Natural killer cell treated with Interleukin-12 subunit alpha and Interleukin-12 subunit beta and Interleukin-15 and Interleukin-18, amount 100 ng/mL, for 72 hours (primary cell): ENCODE data around the gene PHRF1. TPM values are rescaled to one million over a fixed set of nuclear protein-coding genes. Genes with fewer than 3 reads are reported as not detected.
A peak's percentile ranks its signal among the peaks of the same experiment; 100 is the strongest.

ENCODE experiments used
- ATAC-seq, 2 donors: fragments of 150-1000 bp; cut with Tn5 transposase in 1 of 2; sonication (Bioruptor Pico), chemical (Tn5 transposase) in 1 of 2; 2 replicates each; pipeline ENCODE4 v1.10.0; 2021
- DNase-seq: peaks from one replicate; pipeline ENCODE4 v3.0.0; 2022; ENCODE audit warnings: low spot score
- H3K27ac Mint-ChIP-seq, 2 donors: 1 replicate in 1 of 2; 2 replicates in 1 of 2; pipeline ENCODE4 v1.8.0; 2022; ENCODE audit warnings: mixed read lengths in 2 of 2, mild to moderate bottlenecking in 1 of 2, moderate library complexity in 1 of 2
- H3K27me3 Mint-ChIP-seq, 2 donors: 1 replicate in 1 of 2; 2 replicates in 1 of 2; pipeline ENCODE4 v1.8.0; 2022; ENCODE audit warnings: mixed read lengths in 2 of 2
- H3K36me3 Mint-ChIP-seq: one replicate; pipeline ENCODE4 v1.8.0; 2022; ENCODE audit warnings: mixed read lengths
- H3K4me1 Mint-ChIP-seq, 2 donors: 1 replicate in 1 of 2; 2 replicates in 1 of 2; pipeline ENCODE4 v1.8.0; 2022; ENCODE audit warnings: low read depth in 2 of 2, mixed read lengths in 2 of 2, mild to moderate bottlenecking in 1 of 2
- H3K4me3 Mint-ChIP-seq: one replicate; pipeline ENCODE4 v1.8.0; 2022; ENCODE audit warnings: mixed read lengths
- H3K9me3 Mint-ChIP-seq: 2 replicates; pipeline ENCODE4 v1.8.0; 2022; ENCODE audit warnings: mixed read lengths
- total RNA-seq, 2 donors: library from RNA; stranded (reverse); gene quantifications; one replicate each; pipeline ENCODE4 v1.2.3, GENCODE V29; 2022

PHRF1 gene
- total RNA-seq, 2 donors from 2014 or later, result 49.2 to 85.7 TPM

- Mint-ChIP-seq H3K27me3 (no peaks in the 10 kb centered on the region), H3K4me1 (peaks cover 4 to 5% of the 10 kb centered on the region in 2 donors), H3K4me3 (no peak overlapping the region), H3K27ac (no peak overlapping the region), H3K9me3 (no peaks in the 10 kb centered on the region), H3K36me3 (no peaks in the 10 kb centered on the region)
- ATAC-seq (no peak), DNase-seq (no peak)
Observed at GRCh38 chr11:620935-621814, 44.9 kb downstream of the PHRF1 start.

GRCh38 chr11:621838-622237 is 45.6 kb downstream of the PHRF1 start:
- no peak for ATAC-seq
- Mint-ChIP-seq H3K36me3 (no peaks in the 10 kb centered on the region), H3K4me1 (peaks cover 0 to 2% of the 10 kb centered on the region in 2 donors), H3K27ac (no peak overlapping the region), H3K9me3 (no peaks in the 10 kb centered on the region), H3K4me3 (no peak overlapping the region), H3K27me3 (no peaks in the 10 kb centered on the region)
- DNase-seq, result no peak

- peaks cover 9 to 11% of the 10 kb centered on the region in 2 donors for H3K27me3 Mint-ChIP-seq
- ATAC-seq (no peak), DNase-seq (no peak)
- no peak overlapping the region for H3K27ac Mint-ChIP-seq
- H3K4me3 Mint-ChIP-seq, result no peak overlapping the region
- H3K4me1 Mint-ChIP-seq, result peaks cover 8 to 11% of the 10 kb centered on the region in 2 donors
- no peaks in the 10 kb centered on the region for H3K9me3 Mint-ChIP-seq
- H3K36me3 Mint-ChIP-seq, result peaks cover 5% of the 10 kb centered on the region
Observed at GRCh38 chr11:623349-623869, 47.1 kb downstream of the PHRF1 start.

- no peak overlapping the region for H3K4me3 Mint-ChIP-seq
- H3K9me3 Mint-ChIP-seq, result no peaks in the 10 kb centered on the region
- DNase-seq (no peak), ATAC-seq (no peak)
- peaks cover 16 to 19% of the 10 kb centered on the region in 2 donors for H3K4me1 Mint-ChIP-seq
- peaks cover 5% of the 10 kb centered on the region for H3K36me3 Mint-ChIP-seq
- H3K27ac Mint-ChIP-seq, result no peak overlapping the region
- H3K27me3 Mint-ChIP-seq, result peaks cover 14 to 15% of the 10 kb centered on the region in 2 donors
Observed at GRCh38 chr11:623999-624704, 47.9 kb downstream of the PHRF1 start.

- ATAC-seq, result no peak
- no peak within 1 kb of the TSS for H3K4me3 Mint-ChIP-seq
- H3K27me3 Mint-ChIP-seq, result peaks cover 15 to 19% of the 10 kb centered on the region in 2 donors
- DNase-seq, result no peak
- no peak within 1 kb of the TSS for H3K27ac Mint-ChIP-seq
- no peaks in the 10 kb centered on the region for H3K9me3 Mint-ChIP-seq
- peaks cover 21 to 23% of the 10 kb centered on the region in 2 donors for H3K4me1 Mint-ChIP-seq
- peaks cover 5% of the 10 kb centered on the region for H3K36me3 Mint-ChIP-seq
Observed at GRCh38 chr11:624705-625635, 48.7 kb downstream of the PHRF1 start, which contains the start of gene CDHR5. CDHR5 (minus strand) TSS chr11:624955; CDS start chr11:624902, 53 bp downstream.

- H3K27ac Mint-ChIP-seq, result no peak overlapping the region
- no peaks in the 10 kb centered on the region for H3K9me3 Mint-ChIP-seq
- peaks cover 21 to 23% of the 10 kb centered on the region in 2 donors for H3K4me1 Mint-ChIP-seq
- no peak overlapping the region for H3K4me3 Mint-ChIP-seq
- ATAC-seq, result no peak
- H3K36me3 Mint-ChIP-seq, result peaks cover 5% of the 10 kb centered on the region
- DNase-seq, result no peak
- peaks cover 15 to 19% of the 10 kb centered on the region in 2 donors for H3K27me3 Mint-ChIP-seq
Observed at GRCh38 chr11:625636-626268, 49.5 kb downstream of the PHRF1 start.

GRCh38 chr11:626475-627307 is 50.4 kb downstream of the PHRF1 start, which contains the start of gene SCT:
SCT (minus strand) TSS chr11:627181; CDS start chr11:627143, 38 bp downstream.
- H3K9me3 Mint-ChIP-seq, result no peaks in the 10 kb centered on the region
- peaks cover 21 to 23% of the 10 kb centered on the region in 2 donors for H3K4me1 Mint-ChIP-seq
- H3K27me3 Mint-ChIP-seq, result peaks cover 15 to 19% of the 10 kb centered on the region in 2 donors
- peaks cover 5% of the 10 kb centered on the region for H3K36me3 Mint-ChIP-seq
- ATAC-seq (no peak), DNase-seq (no peak)
- H3K4me3 Mint-ChIP-seq, result peak within 1 kb of the TSS; percentile 72
- H3K27ac Mint-ChIP-seq, result peak within 1 kb of the TSS in 1 of 2 donors; percentile 22

GRCh38 chr11:627308-627576 is 51.0 kb downstream of the PHRF1 start:
- no peak overlapping the region for H3K4me3 Mint-ChIP-seq
- H3K9me3 Mint-ChIP-seq, result no peaks in the 10 kb centered on the region
- peaks cover 21% of the 10 kb centered on the region in 2 donors for H3K4me1 Mint-ChIP-seq
- DNase-seq (no peak), ATAC-seq (no peak)
- H3K27ac Mint-ChIP-seq, result no peak overlapping the region
- H3K27me3 Mint-ChIP-seq, result peaks cover 15 to 19% of the 10 kb centered on the region in 2 donors
- peaks cover 5% of the 10 kb centered on the region for H3K36me3 Mint-ChIP-seq

GRCh38 chr11:628056-628455 is 51.8 kb downstream of the PHRF1 start:
- peak overlapping the region; percentile 22 to 83 for H3K27ac Mint-ChIP-seq
- peaks cover 5% of the 10 kb centered on the region for H3K36me3 Mint-ChIP-seq
- H3K4me3 Mint-ChIP-seq, result peak overlapping the region; percentile 72

GRCh38 chr11:629237-629583 is 52.9 kb downstream of the PHRF1 start:
- ATAC-seq, result peak in 1 of 2 donors; percentile 40
- DNase-seq, result no peak
- Mint-ChIP-seq H3K9me3 (no peaks in the 10 kb centered on the region), H3K36me3 (peaks cover 5% of the 10 kb centered on the region), H3K4me1 (peaks cover 21% of the 10 kb centered on the region in 2 donors), H3K4me3 (peak overlapping the region; percentile 72), H3K27me3 (peaks cover 15 to 19% of the 10 kb centered on the region in 2 donors), H3K27ac (peak overlapping the region; percentile 22 to 83)

More at GRCh38 chr11:628056-628455, 51.8 kb downstream of the PHRF1 start:
- ATAC-seq (no peak), DNase-seq (no peak)
- no peaks in the 10 kb centered on the region for H3K9me3 Mint-ChIP-seq
- peaks cover 21% of the 10 kb centered on the region in 2 donors for H3K4me1 Mint-ChIP-seq
- H3K27me3 Mint-ChIP-seq, result peaks cover 15 to 19% of the 10 kb centered on the region in 2 donors

GRCh38 chr11:630871-631270 is 54.6 kb downstream of the PHRF1 start:
- H3K9me3 Mint-ChIP-seq, result no peaks in the 10 kb centered on the region
- H3K27ac Mint-ChIP-seq, result no peak overlapping the region
- ATAC-seq (no peak), DNase-seq (no peak)
- peaks cover 5% of the 10 kb centered on the region for H3K36me3 Mint-ChIP-seq
- H3K4me3 Mint-ChIP-seq, result no peak overlapping the region
- peaks cover 18 to 23% of the 10 kb centered on the region in 2 donors for H3K27me3 Mint-ChIP-seq
- H3K4me1 Mint-ChIP-seq, result peaks cover 21% of the 10 kb centered on the region in 2 donors

GRCh38 chr11:635945-636510 is 59.8 kb downstream of the PHRF1 start:
- H3K9me3 Mint-ChIP-seq, result no peaks in the 10 kb centered on the region
- H3K27me3 Mint-ChIP-seq, result peaks cover 20 to 22% of the 10 kb centered on the region in 2 donors
- peaks cover 0 to 7% of the 10 kb centered on the region in 2 donors for H3K4me1 Mint-ChIP-seq
- no peak overlapping the region for H3K4me3 Mint-ChIP-seq
- no peaks in the 10 kb centered on the region for H3K36me3 Mint-ChIP-seq
- DNase-seq, result no peak
- H3K27ac Mint-ChIP-seq, result no peak overlapping the region
- ATAC-seq, result no peak
